HCT116 (cell line): Measurements from ENCODE around the gene HNRNPAB. TPM values are rescaled to one million over a fixed set of nuclear protein-coding genes. Genes with fewer than 3 reads are reported as not detected.

Experiments
- ATAC-seq: fragments of 200-7000 bp; cut with Tn5 transposase; 2 replicates; pipeline ENCODE4 v1.9.1; 2020; ENCODE audit warnings: mild to moderate bottlenecking, moderate library complexity
- BruUV-seq: library from RNA; stranded (reverse); fragments of 400-500 nt; replicated peaks from 2 replicates; lab custom pipeline; 2021; lab: Mats Ljungman, UMichigan
- CTCF ChIA-PET: fragments of 300-600 bp; sonication (Branson Sonifier 250); formaldehyde crosslinking; loops from one replicate; lab custom pipeline; 2021; ENCODE audit warnings: antibody characterized with exemption; lab: Charles Lee
- POLR2A ChIA-PET: fragments of 300-600, 350-600 bp; sonication (Branson Sonifier 250); formaldehyde crosslinking; loops from one replicate; lab custom pipeline; 2021; ENCODE audit warnings: antibody characterized with exemption; lab: Charles Lee
- RAD21 ChIA-PET, 2 experiments: fragments of 300-600 bp; sonication (Branson Sonifier 250); formaldehyde crosslinking; loops; one replicate each; lab custom pipeline; 2023; ENCODE audit warnings: low total read pairs in 2 of 2; ENCODE audit not compliant: uncharacterized antibody in 2 of 2, unreplicated experiment in 2 of 2, low non-redundant PET in 1 of 2; lab: Charles Lee
- DNase-seq: peaks from one replicate; pipeline ENCODE4 v3.0.0-alpha.2; 2010; ENCODE audit warnings: low read depth, low spot score
- H2AFZ ChIP-seq: fragments of 200-600 bp; shearing (Covaris generic), sonication (generic); 2 replicates; pipeline ENCODE4 v1.6.1; 2017; ENCODE audit warnings: low read depth, mixed run types, mixed read lengths, antibody characterized with exemption, low read length; ENCODE audit not compliant: poor library complexity, severe bottlenecking
- H3K27ac ChIP-seq: 2 replicates; pipeline ENCODE4 v1.5.1; 2012; ENCODE audit warnings: low read depth, low read length
- H3K27me3 ChIP-seq: fragments of 200-600 bp; sonication (generic); 2 replicates; pipeline ENCODE4 v1.6.1; 2016; ENCODE audit warnings: mixed run types, low read length, mixed read lengths; ENCODE audit not compliant: insufficient read depth
- H3K36me3 ChIP-seq, 2 experiments: fragments of 200-500 bp in 1 of 2; fragments of 200-600 bp in 1 of 2; sonication (Bioruptor generic) in 1 of 2; sonication (generic) in 1 of 2; 2 replicates each; pipeline versions ENCODE4 v1.5.1 to v1.6.1; 2014 to 2016; ENCODE audit warnings: low read length in 2 of 2, inconsistent platforms in 1 of 2, mixed read lengths in 1 of 2, mixed run types in 1 of 2; ENCODE audit not compliant: insufficient read depth in 2 of 2, control insufficient read depth in 1 of 2
- H3K4me1 ChIP-seq, 2 experiments: fragments of 200-600 bp in 1 of 2; sonication (generic) in 1 of 2; 2 replicates each; pipeline versions ENCODE4 v1.5.1 to v1.6.1; 2012 to 2017; ENCODE audit warnings: low read length in 2 of 2, inconsistent platforms in 1 of 2, mild to moderate bottlenecking in 1 of 2, mixed read lengths in 1 of 2, mixed run types in 1 of 2, moderate library complexity in 1 of 2; ENCODE audit not compliant: insufficient read depth in 2 of 2, control insufficient read depth in 1 of 2
- H3K4me2 ChIP-seq: fragments of 200-600 bp; sonication (generic); 2 replicates; pipeline ENCODE4 v1.6.1; 2017; ENCODE audit warnings: mixed run types, low read length, mixed read lengths
- H3K4me3 ChIP-seq, 2 experiments: fragments of 200-600 bp in 1 of 2; sonication (generic) in 1 of 2; replicated peaks in 1 of 2; 2 replicates each; pipeline ENCODE4 v1.5.1; 2011 to 2016; ENCODE audit warnings: low read length in 2 of 2, control low read depth in 1 of 2, low read depth in 1 of 2, mild to moderate bottlenecking in 1 of 2, mixed read lengths in 1 of 2, mixed run types in 1 of 2
- H3K79me2 ChIP-seq: fragments of 200-600 bp; sonication (generic); 2 replicates; pipeline ENCODE4 v1.6.1; 2017; ENCODE audit warnings: mild to moderate bottlenecking, mixed run types, low read length, moderate library complexity, mixed read lengths; ENCODE audit not compliant: insufficient read depth
- H3K9ac ChIP-seq: fragments of 200-600 bp; sonication (generic); 2 replicates; pipeline ENCODE4 v1.6.1; 2016; ENCODE audit warnings: low read length, mixed read lengths
- H3K9me2 ChIP-seq: fragments of 200-600 bp; sonication (generic), shearing (Covaris generic); 2 replicates; pipeline ENCODE4 v1.6.1; 2017; ENCODE audit warnings: mixed run types, mild to moderate bottlenecking, moderate library complexity; ENCODE audit not compliant: insufficient read depth
- H3K9me3 ChIP-seq, 2 experiments: fragments of 200-500 bp in 1 of 2; fragments of 200-600 bp in 1 of 2; sonication (Bioruptor generic) in 1 of 2; sonication (generic) in 1 of 2; 2 replicates each; pipeline ENCODE4 v1.6.1; 2014 to 2017; ENCODE audit warnings: low read length in 2 of 2, mixed read lengths in 2 of 2, inconsistent platforms in 1 of 2, low read depth in 1 of 2, mild to moderate bottlenecking in 1 of 2, mixed run types in 1 of 2, moderate library complexity in 1 of 2; ENCODE audit not compliant: control insufficient read depth in 1 of 2, insufficient read depth in 1 of 2
- H4K20me1 ChIP-seq: fragments of 200-600 bp; sonication (generic), shearing (Covaris generic); 2 replicates; pipeline ENCODE4 v1.6.1; 2017; ENCODE audit warnings: mixed run types, mild to moderate bottlenecking, moderate library complexity; ENCODE audit not compliant: insufficient read depth
- CBX3 ChIP-seq: IDR thresholded peaks from 2 replicates; pipeline ENCODE4 v1.6.1; 2012; ENCODE audit warnings: low read depth
- EZH2phosphoT487 ChIP-seq: fragments of 200-600 bp; IDR thresholded peaks from 2 replicates; pipeline ENCODE4 v1.6.1; 2018; ENCODE audit warnings: antibody characterized with exemption, borderline replicate concordance
- JUND ChIP-seq: IDR thresholded peaks from 2 replicates; pipeline ENCODE4 v1.6.1; 2012
- POLR2A ChIP-seq: IDR thresholded peaks from 2 replicates; pipeline ENCODE4 v1.7.0; 2011; ENCODE audit warnings: borderline replicate concordance; ENCODE audit not compliant: insufficient read depth, insufficient read length; ENCODE audit errors: extremely low read depth
- POLR2AphosphoS5 ChIP-seq: IDR thresholded peaks from 2 replicates; pipeline ENCODE4 v1.6.1; 2011; ENCODE audit warnings: mild to moderate bottlenecking, low read depth, low read length, moderate library complexity
- RAD21 ChIP-seq: IDR thresholded peaks from 2 replicates; pipeline ENCODE4 v1.6.1; 2012; ENCODE audit warnings: low read depth, mild to moderate bottlenecking
- SIN3A ChIP-seq: IDR thresholded peaks from 2 replicates; pipeline ENCODE4 v1.6.1; 2012; ENCODE audit warnings: low read depth
- SRF ChIP-seq: IDR thresholded peaks from 2 replicates; pipeline ENCODE4 v1.6.1; 2012; ENCODE audit warnings: low read depth
- TCF7L2 ChIP-seq: IDR thresholded peaks from 2 replicates; pipeline ENCODE4 v1.7.0; 2011; ENCODE audit warnings: borderline replicate concordance, inconsistent platforms; ENCODE audit not compliant: insufficient read depth, insufficient read length; ENCODE audit errors: extremely low read depth
- ZFX ChIP-seq: fragments of 450-650 bp; IDR thresholded peaks from 2 replicates; pipeline ENCODE4 v1.6.1; 2017
- intact Hi-C: fragments of 100-400 bp; cut with micrococcal nuclease; formaldehyde crosslinking; loops from 2 replicates; pipeline ENCODE4 v1.10.0; 2022
- total RNA-seq: library from RNA; stranded (reverse); gene quantifications from one replicate; pipeline ENCODE4 v1.2.1, GENCODE V29; 2021; ENCODE audit not compliant: unreplicated experiment
- TF ChIP-seq, protein P1 (sequence below): IDR thresholded peaks from 2 replicates; pipeline ENCODE4 v1.6.1; 2012
- TF ChIP-seq, protein P2 (sequence below): IDR thresholded peaks from 2 replicates; pipeline ENCODE4 v1.6.1; 2011; ENCODE audit warnings: mild to moderate bottlenecking, low read length, moderate library complexity; ENCODE audit not compliant: insufficient replicate concordance; ENCODE audit errors: extremely low read depth

The HNRNPAB gene
- total RNA-seq, 1 experiment from 2014 or later = 273 TPM

DNA sequence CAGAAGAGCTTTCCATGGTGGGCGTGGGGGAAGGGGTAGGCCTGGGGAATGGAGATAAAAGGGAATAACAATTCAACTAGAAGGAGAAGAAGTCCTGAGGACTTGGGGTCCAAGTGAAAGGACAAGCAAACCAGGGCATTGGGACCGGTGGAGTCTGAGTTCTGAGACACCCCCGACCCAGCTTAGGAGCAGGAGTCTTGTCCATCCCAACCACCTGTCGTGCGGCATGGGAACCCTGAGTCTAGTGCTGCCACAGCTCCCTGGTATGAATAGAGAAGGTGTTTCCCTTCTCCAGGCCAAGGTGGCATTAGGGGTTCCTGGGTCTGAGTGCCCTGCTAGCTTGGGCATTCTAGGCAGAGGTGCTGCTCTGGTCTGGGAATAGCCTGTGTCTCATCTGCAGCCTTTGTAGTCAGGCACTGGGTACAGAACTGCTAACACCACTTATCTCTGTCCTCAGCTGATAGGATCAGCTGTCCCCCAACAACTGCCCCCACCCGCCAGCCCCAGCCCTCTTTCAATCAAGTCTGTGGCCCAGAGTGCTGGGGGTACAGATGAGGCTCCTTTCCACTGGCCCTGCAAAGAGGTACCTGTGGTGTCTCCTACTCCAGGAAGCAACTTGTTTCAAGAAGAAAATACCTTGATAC lies 9.9 kb downstream of the HNRNPAB start:
- no TSS peak for BruUV-seq
- Histone ChIP-seq H3K4me3 (no peak overlapping the region), H3K9me2 (no peaks in the 10 kb centered on the region), H2AFZ (no peak overlapping the region), H4K20me1 (peaks cover 17% of the 10 kb centered on the region; the same call in 1 of the 2 replicates), H3K79me2 (peaks cover 33% of the 10 kb centered on the region), H3K9me3 (no peaks in the 10 kb centered on the region), H3K4me2 (no peak overlapping the region), H3K27ac (no peak overlapping the region), H3K36me3 (peaks cover 45 to 67% of the 10 kb centered on the region in 2 experiments; a peak in 3 of 4 replicates), H3K4me1 (peaks cover 3 to 14% of the 10 kb centered on the region in 2 experiments; a peak in 3 of 4 replicates), H3K9ac (no peak overlapping the region), H3K27me3 (no peaks in the 10 kb centered on the region)
- RAD21 ChIA-PET = no interaction called here
- TF ChIP-seq POLR2A = no peak
- no peak for TF ChIP-seq ZFX
- no peak for TF ChIP-seq POLR2AphosphoS5
- TF ChIP-seq SIN3A = no peak
- TF ChIP-seq SRF = no peak
- 0 out of 2 replicates have a peak, but pooled peaks have one; percentile 10 for TF ChIP-seq JUND
- CTCF ChIA-PET = interaction anchor here (1.0 to 1.9 kb wide), 2 partner anchors 21 kb away, joined by 4 read pairs; no protein-coding TSS in a partner anchor
- DNase-seq (no peak), ATAC-seq (no peak)
- POLR2A ChIA-PET = interaction anchor here (1.5 kb wide), 1 partner anchor 10 kb away, joined by 6 read pairs; the partner anchor contains the start of gene HNRNPAB
- intact Hi-C loops = no loop called here

DNA sequence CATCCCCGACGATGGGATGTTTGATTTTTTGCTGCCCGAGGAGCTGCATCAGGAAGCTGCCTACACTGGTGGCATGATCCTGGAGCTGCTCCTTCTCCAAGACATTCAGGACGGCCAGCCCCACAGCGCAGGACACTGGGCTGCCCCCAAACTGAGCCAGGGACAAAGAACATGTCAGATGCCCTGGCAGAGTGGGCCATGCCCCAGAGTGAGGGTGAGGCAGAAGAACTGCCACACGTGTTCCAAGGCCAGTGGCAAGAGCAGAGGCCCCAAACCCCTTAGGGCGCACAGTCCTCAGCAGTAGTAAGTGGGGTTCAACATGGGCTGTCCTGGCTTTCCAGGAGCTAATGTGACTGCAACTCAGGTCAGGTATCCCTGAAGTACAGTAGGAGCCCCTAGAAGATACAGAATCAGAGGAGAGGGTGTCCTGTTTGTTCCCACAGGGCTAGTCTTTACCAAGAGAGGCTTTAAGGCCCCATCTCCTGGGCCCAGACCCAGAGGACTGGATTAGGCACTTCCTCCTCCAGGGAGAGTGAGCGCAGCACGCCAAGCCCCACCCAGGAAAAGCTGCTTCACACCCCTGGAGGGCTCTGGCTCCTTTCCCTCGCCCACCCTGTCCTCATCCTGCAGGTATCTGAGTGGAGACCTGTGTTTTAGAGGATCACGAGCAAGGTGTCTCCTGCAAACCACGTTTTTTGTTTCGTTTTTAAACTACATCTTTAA lies 11.1 kb downstream of the HNRNPAB start:
- ChIA-PET POLR2A (no interaction called here), RAD21 (no interaction called here), CTCF (interaction anchor here (1.9 kb wide), 1 partner anchor 20 kb away, joined by 4 read pairs; no protein-coding TSS in a partner anchor)
- Histone ChIP-seq H3K4me1 (peaks cover 3 to 14% of the 10 kb centered on the region in 2 experiments; a peak in 3 of 4 replicates), H4K20me1 (peaks cover 6% of the 10 kb centered on the region; the same call in 1 of the 2 replicates), H3K27ac (no peak overlapping the region), H3K27me3 (no peaks in the 10 kb centered on the region), H3K9me2 (no peaks in the 10 kb centered on the region), H3K4me2 (no peak overlapping the region), H3K9me3 (no peaks in the 10 kb centered on the region), H3K36me3 (peaks cover 34 to 55% of the 10 kb centered on the region in 2 experiments; a peak in 3 of 4 replicates), H2AFZ (no peak overlapping the region), H3K79me2 (peaks cover 22% of the 10 kb centered on the region; the same call in 1 of the 2 replicates), H3K9ac (no peak overlapping the region), H3K4me3 (no peak overlapping the region)
- no TSS peak for BruUV-seq
- DNase-seq (no peak), ATAC-seq (no peak)
- intact Hi-C loops = no loop called here
- TF ChIP-seq EZH2phosphoT487 = no peak
- TF ChIP-seq TCF7L2 = no peak
- TF ChIP-seq, protein P1, sequence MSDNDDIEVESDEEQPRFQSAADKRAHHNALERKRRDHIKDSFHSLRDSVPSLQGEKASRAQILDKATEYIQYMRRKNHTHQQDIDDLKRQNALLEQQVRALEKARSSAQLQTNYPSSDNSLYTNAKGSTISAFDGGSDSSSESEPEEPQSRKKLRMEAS = no peak
- TF ChIP-seq CBX3 = no peak
- TF ChIP-seq, protein P2, sequence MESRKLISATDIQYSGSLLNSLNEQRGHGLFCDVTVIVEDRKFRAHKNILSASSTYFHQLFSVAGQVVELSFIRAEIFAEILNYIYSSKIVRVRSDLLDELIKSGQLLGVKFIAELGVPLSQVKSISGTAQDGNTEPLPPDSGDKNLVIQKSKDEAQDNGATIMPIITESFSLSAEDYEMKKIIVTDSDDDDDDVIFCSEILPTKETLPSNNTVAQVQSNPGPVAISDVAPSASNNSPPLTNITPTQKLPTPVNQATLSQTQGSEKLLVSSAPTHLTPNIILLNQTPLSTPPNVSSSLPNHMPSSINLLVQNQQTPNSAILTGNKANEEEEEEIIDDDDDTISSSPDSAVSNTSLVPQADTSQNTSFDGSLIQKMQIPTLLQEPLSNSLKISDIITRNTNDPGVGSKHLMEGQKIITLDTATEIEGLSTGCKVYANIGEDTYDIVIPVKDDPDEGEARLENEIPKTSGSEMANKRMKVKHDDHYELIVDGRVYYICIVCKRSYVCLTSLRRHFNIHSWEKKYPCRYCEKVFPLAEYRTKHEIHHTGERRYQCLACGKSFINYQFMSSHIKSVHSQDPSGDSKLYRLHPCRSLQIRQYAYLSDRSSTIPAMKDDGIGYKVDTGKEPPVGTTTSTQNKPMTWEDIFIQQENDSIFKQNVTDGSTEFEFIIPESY = no peak
- TF ChIP-seq SRF = no peak
- no peak for TF ChIP-seq RAD21
